Measurements from ENCODE around the gene MICALL1.

- TF ChIP-seq CTCF (IDR thresholded peaks at IDR 0.05; ENCODE audit: borderline replicate concordance, extremely low read depth, low read length, poor library complexity, severe bottlenecking) (no peak), EZH2 (IDR thresholded peaks at IDR 0.05; ENCODE audit: borderline replicate concordance, low read depth, low read length, severe bottlenecking) (no peak)
Observed at GRCh38 chr22:37897807-37898206, 8.3 kb upstream of the MICALL1 start.
